Measurements from ENCODE around the gene PPM1J. TPM values are rescaled to one million over a fixed set of nuclear protein-coding genes. Genes with fewer than 3 reads are reported as not detected.

The PPM1J gene
- total and polyA plus RNA-seq, 9 of the 15 experiments (the other 6 are each of a cell fraction or from before 2014, with no cell fraction given): 0.25 to 10.5 (median 4.2) TPM

- TF ChIP-seq, protein P1, sequence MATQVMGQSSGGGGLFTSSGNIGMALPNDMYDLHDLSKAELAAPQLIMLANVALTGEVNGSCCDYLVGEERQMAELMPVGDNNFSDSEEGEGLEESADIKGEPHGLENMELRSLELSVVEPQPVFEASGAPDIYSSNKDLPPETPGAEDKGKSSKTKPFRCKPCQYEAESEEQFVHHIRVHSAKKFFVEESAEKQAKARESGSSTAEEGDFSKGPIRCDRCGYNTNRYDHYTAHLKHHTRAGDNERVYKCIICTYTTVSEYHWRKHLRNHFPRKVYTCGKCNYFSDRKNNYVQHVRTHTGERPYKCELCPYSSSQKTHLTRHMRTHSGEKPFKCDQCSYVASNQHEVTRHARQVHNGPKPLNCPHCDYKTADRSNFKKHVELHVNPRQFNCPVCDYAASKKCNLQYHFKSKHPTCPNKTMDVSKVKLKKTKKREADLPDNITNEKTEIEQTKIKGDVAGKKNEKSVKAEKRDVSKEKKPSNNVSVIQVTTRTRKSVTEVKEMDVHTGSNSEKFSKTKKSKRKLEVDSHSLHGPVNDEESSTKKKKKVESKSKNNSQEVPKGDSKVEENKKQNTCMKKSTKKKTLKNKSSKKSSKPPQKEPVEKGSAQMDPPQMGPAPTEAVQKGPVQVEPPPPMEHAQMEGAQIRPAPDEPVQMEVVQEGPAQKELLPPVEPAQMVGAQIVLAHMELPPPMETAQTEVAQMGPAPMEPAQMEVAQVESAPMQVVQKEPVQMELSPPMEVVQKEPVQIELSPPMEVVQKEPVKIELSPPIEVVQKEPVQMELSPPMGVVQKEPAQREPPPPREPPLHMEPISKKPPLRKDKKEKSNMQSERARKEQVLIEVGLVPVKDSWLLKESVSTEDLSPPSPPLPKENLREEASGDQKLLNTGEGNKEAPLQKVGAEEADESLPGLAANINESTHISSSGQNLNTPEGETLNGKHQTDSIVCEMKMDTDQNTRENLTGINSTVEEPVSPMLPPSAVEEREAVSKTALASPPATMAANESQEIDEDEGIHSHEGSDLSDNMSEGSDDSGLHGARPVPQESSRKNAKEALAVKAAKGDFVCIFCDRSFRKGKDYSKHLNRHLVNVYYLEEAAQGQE (IDR thresholded peaks at IDR 0.05; ENCODE audit: borderline replicate concordance): peak; percentile 91
- TF ChIP-seq, protein P1 (CRISPR knock-in tag; IDR thresholded peaks at IDR 0.05; ENCODE audit: low read depth): no peak
- no peak for TF ChIP-seq HCFC1 (IDR thresholded peaks at IDR 0.05; ENCODE audit: low read depth, low read length)
- no peak for TF ChIP-seq HMG20B (CRISPR knock-in tag; IDR thresholded peaks at IDR 0.05)
- TF ChIP-seq POLR2H (tag; IDR thresholded peaks at IDR 0.05; ENCODE audit: low read depth): no peak
- no peak for TF ChIP-seq SREBF2 (CRISPR knock-in tag; IDR thresholded peaks at IDR 0.05)
- TF ChIP-seq CSDE1 (IDR thresholded peaks at IDR 0.05): no peak
- no peak for TF ChIP-seq HNRNPLL (IDR thresholded peaks at IDR 0.05; ENCODE audit: low read depth, low read length, poor library complexity, severe bottlenecking)
- no peak for TF ChIP-seq GABPB2 (CRISPR knock-in tag; conservative IDR thresholded peaks at IDR 0.05)
- TF ChIP-seq KLF16 (IDR thresholded peaks at IDR 0.05): peak; percentile 65; the same call in 1 of the 2 replicates
- TF ChIP-seq, protein P2, sequence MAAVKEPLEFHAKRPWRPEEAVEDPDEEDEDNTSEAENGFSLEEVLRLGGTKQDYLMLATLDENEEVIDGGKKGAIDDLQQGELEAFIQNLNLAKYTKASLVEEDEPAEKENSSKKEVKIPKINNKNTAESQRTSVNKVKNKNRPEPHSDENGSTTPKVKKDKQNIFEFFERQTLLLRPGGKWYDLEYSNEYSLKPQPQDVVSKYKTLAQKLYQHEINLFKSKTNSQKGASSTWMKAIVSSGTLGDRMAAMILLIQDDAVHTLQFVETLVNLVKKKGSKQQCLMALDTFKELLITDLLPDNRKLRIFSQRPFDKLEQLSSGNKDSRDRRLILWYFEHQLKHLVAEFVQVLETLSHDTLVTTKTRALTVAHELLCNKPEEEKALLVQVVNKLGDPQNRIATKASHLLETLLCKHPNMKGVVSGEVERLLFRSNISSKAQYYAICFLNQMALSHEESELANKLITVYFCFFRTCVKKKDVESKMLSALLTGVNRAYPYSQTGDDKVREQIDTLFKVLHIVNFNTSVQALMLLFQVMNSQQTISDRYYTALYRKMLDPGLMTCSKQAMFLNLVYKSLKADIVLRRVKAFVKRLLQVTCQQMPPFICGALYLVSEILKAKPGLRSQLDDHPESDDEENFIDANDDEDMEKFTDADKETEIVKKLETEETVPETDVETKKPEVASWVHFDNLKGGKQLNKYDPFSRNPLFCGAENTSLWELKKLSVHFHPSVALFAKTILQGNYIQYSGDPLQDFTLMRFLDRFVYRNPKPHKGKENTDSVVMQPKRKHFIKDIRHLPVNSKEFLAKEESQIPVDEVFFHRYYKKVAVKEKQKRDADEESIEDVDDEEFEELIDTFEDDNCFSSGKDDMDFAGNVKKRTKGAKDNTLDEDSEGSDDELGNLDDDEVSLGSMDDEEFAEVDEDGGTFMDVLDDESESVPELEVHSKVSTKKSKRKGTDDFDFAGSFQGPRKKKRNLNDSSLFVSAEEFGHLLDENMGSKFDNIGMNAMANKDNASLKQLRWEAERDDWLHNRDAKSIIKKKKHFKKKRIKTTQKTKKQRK (IDR thresholded peaks at IDR 0.05; ENCODE audit: borderline replicate concordance, low read depth, low read length): no peak
- no peak for TF ChIP-seq MLLT1 (IDR thresholded peaks at IDR 0.05)
- no peak for TF ChIP-seq HDAC6 (IDR thresholded peaks at IDR 0.05; ENCODE audit: low read depth, low read length)
Observed at GRCh38 chr1:112716133-112716720, 1.1 kb upstream of the PPM1J start (continued).
